Measurements from ENCODE around the gene HIC1. TPM values are rescaled to one million over a fixed set of nuclear protein-coding genes. Genes with fewer than 3 reads are reported as not detected.

HIC1 gene
- total and polyA plus RNA-seq, 4 donors = 0.44 to 4.8 (median 3.7) TPM

DNA sequence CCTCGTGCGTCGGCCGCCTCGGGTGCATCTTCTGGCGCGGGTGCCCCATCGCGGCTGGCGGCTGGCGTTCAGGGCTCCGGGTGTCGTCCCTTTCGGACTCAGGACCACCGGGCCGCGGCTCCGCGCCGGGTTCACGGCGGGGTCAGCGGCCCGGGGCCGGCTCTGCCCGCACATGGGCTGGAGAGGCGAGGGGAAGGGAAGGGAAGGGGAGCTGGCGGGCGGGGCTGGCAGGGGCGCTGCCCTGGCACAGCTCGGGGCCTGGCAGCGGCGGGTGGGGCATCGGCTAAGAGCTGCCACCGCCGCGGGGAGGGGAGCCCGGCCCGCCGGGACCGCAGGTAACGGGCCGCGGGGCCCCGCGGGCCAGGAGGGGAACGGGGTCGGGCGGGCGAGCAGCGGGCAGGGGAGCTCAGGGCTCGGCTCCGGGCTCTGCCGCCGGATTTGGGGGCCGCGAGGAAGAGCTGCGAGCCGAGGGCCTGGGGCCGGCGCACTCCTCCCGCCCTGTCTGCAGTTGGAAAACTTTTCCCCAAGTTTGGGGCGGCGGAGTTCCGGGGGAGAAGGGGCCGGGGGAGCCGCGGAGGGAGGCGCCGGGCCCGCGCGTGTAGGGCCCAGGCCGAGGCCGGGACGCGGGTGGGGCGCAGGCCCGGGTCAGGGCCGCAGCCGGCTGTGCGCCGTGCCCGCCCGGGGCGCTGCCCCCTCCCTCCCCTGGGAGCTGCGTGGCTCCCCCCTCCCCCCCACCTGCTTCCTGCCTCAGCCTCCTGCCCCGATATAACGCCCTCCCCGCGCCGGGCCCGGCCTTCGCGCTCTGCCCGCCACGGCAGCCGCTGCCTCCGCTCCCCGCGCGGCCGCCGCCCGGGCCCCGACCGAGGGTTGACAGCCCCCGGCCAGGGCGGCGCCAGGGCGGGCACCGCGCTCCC, 646 bp downstream of the HIC1 start:
- H3K27me3 ChIP-seq (ENCODE audit: control insufficient read depth in 4 of 4, insufficient read depth in 4 of 4, low read length in 3 of 4) = peaks cover 0 to 2% (median 0%) of the 10 kb centered on the region in 4 donors

DNA sequence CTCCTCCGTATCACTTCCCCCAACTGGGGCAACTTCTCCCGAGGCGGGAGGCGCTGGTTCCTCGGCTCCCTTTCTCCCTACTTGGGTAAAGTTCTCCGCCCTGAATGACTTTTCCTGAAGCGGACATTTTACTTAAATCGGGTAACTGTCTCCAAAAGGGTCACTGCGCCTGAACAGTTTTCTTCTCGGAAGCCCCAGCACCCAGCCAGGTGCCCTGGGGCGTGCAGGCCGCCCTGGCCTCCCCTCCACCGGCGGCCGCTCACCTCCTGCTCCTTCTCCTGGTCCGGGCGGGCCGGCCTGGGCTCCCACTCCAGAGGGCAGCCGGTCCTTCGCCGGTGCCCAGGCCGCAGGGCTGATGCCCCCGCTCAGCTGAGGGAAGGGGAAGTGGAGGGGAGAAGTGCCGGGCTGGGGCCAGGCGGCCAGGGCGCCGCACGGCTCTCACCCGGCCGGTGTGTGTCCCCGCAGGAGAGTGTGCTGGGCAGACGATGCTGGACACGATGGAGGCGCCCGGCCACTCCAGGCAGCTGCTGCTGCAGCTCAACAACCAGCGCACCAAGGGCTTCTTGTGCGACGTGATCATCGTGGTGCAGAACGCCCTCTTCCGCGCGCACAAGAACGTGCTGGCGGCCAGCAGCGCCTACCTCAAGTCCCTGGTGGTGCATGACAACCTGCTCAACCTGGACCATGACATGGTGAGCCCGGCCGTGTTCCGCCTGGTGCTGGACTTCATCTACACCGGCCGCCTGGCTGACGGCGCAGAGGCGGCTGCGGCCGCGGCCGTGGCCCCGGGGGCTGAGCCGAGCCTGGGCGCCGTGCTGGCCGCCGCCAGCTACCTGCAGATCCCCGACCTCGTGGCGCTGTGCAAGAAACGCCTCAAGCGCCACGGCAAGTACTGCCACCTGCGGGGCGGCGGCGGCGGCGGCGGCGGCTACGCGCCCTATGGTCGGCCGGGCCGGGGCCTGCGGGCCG, 1.6 kb downstream of the HIC1 start:
- Histone ChIP-seq H3K27ac (ENCODE audit: low read depth in 1 of 2, low read length in 2 of 2) (peak overlapping the region; percentile 64 to 75), H3K9ac (ENCODE audit: low read depth in 1 of 2, low read length in 2 of 2) (no peak overlapping the region), H3K4me3 (ENCODE audit: low read depth in 1 of 3, low read length in 3 of 3) (peak overlapping the region in 2 of 3 donors; percentile 19 to 64), H3K27me3 (ENCODE audit: control insufficient read depth in 4 of 4, insufficient read depth in 4 of 4, low read length in 3 of 4) (peaks cover 0 to 2% (median 0%) of the 10 kb centered on the region in 4 donors), H3K4me1 (ENCODE audit: control insufficient read depth in 4 of 4, insufficient read depth in 4 of 4, low read length in 3 of 4) (peaks cover 10 to 39% (median 27%) of the 10 kb centered on the region in 4 donors), H3K36me3 (ENCODE audit: control insufficient read depth in 4 of 4, insufficient read depth in 3 of 4, low read depth in 1 of 4, low read length in 3 of 4) (peaks cover 0 to 3% (median 0%) of the 10 kb centered on the region in 4 donors), H3K9me3 (ENCODE audit: control insufficient read depth in 4 of 4, low read length in 3 of 4) (no peaks in the 10 kb centered on the region)
- TF ChIP-seq, protein P1, sequence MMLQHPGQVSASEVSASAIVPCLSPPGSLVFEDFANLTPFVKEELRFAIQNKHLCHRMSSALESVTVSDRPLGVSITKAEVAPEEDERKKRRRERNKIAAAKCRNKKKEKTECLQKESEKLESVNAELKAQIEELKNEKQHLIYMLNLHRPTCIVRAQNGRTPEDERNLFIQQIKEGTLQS (IDR thresholded peaks at IDR 0.05) = no peak
- TF ChIP-seq, protein P2, sequence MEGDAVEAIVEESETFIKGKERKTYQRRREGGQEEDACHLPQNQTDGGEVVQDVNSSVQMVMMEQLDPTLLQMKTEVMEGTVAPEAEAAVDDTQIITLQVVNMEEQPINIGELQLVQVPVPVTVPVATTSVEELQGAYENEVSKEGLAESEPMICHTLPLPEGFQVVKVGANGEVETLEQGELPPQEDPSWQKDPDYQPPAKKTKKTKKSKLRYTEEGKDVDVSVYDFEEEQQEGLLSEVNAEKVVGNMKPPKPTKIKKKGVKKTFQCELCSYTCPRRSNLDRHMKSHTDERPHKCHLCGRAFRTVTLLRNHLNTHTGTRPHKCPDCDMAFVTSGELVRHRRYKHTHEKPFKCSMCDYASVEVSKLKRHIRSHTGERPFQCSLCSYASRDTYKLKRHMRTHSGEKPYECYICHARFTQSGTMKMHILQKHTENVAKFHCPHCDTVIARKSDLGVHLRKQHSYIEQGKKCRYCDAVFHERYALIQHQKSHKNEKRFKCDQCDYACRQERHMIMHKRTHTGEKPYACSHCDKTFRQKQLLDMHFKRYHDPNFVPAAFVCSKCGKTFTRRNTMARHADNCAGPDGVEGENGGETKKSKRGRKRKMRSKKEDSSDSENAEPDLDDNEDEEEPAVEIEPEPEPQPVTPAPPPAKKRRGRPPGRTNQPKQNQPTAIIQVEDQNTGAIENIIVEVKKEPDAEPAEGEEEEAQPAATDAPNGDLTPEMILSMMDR (IDR thresholded peaks at IDR 0.05; ENCODE audit: low read depth, low read length, missing input control) = no peak
- TF ChIP-seq SP1 (IDR thresholded peaks at IDR 0.05) (no peak), EGR1 (IDR thresholded peaks at IDR 0.05; ENCODE audit: low read depth in 2 of 2) (no peak), JUND (IDR thresholded peaks at IDR 0.05) (no peak), FOXA2 (IDR thresholded peaks at IDR 0.05) (no peak)
- TF ChIP-seq, protein P3, sequence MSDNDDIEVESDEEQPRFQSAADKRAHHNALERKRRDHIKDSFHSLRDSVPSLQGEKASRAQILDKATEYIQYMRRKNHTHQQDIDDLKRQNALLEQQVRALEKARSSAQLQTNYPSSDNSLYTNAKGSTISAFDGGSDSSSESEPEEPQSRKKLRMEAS (IDR thresholded peaks at IDR 0.05) = no peak
- DNase-seq (ENCODE audit: low spot score) = no peak
- WGBS = 22% methylated on average over 85 of the region's 85 CpGs

More for the DNA sequence above, 646 bp downstream of the HIC1 start:
- Histone ChIP-seq H3K36me3 (ENCODE audit: control insufficient read depth in 4 of 4, insufficient read depth in 3 of 4, low read depth in 1 of 4, low read length in 3 of 4) (peaks cover 0 to 3% (median 0%) of the 10 kb centered on the region in 4 donors), H3K9me3 (ENCODE audit: control insufficient read depth in 4 of 4, low read length in 3 of 4) (no peaks in the 10 kb centered on the region), H3K27ac (ENCODE audit: low read depth in 1 of 2, low read length in 2 of 2) (peak overlapping the region; percentile 73 to 82), H3K9ac (ENCODE audit: low read depth in 1 of 2, low read length in 2 of 2) (no peak overlapping the region), H3K4me1 (ENCODE audit: control insufficient read depth in 4 of 4, insufficient read depth in 4 of 4, low read length in 3 of 4) (peaks cover 10 to 41% (median 29%) of the 10 kb centered on the region in 4 donors), H3K4me3 (ENCODE audit: low read depth in 1 of 3, low read length in 3 of 3) (peak overlapping the region in 2 of 3 donors; percentile 37 to 64)
- DNase-seq (ENCODE audit: low spot score) = no peak
- WGBS = 8% methylated on average over 113 of the region's 113 CpGs
- TF ChIP-seq HNF4A (conservative IDR thresholded peaks at IDR 0.05) (no peak), JUND (IDR thresholded peaks at IDR 0.05) (no peak)

DNA sequence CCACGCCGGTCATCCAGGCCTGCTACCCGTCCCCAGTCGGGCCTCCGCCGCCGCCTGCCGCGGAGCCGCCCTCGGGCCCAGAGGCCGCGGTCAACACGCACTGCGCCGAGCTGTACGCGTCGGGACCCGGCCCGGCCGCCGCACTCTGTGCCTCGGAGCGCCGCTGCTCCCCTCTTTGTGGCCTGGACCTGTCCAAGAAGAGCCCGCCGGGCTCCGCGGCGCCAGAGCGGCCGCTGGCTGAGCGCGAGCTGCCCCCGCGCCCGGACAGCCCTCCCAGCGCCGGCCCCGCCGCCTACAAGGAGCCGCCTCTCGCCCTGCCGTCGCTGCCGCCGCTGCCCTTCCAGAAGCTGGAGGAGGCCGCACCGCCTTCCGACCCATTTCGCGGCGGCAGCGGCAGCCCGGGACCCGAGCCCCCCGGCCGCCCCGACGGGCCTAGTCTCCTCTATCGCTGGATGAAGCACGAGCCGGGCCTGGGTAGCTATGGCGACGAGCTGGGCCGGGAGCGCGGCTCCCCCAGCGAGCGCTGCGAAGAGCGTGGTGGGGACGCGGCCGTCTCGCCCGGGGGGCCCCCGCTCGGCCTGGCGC, 2.4 kb downstream of the HIC1 start:
- no peak for TF ChIP-seq NR2F2 (IDR thresholded peaks at IDR 0.05)
- peak overlapping the region in 1 of 3 donors; percentile 64 for H3K4me3 ChIP-seq (ENCODE audit: low read depth in 1 of 3, low read length in 3 of 3)
- H3K27ac ChIP-seq (ENCODE audit: low read depth in 1 of 2, low read length in 2 of 2) = no peak overlapping the region
- 21% methylated on average over 81 of the region's 81 CpGs for WGBS
- peaks cover 10 to 39% (median 27%) of the 10 kb centered on the region in 4 donors for H3K4me1 ChIP-seq (ENCODE audit: control insufficient read depth in 4 of 4, insufficient read depth in 4 of 4, low read length in 3 of 4)
- no peaks in the 10 kb centered on the region for H3K9me3 ChIP-seq (ENCODE audit: control insufficient read depth in 4 of 4, low read length in 3 of 4)
- peaks cover 0 to 3% (median 1%) of the 10 kb centered on the region in 4 donors for H3K36me3 ChIP-seq (ENCODE audit: control insufficient read depth in 4 of 4, insufficient read depth in 3 of 4, low read depth in 1 of 4, low read length in 3 of 4)
- no peak for DNase-seq (ENCODE audit: low spot score)
- H3K9ac ChIP-seq (ENCODE audit: low read depth in 1 of 2, low read length in 2 of 2) = no peak overlapping the region
- no peaks in the 10 kb centered on the region for H3K27me3 ChIP-seq (ENCODE audit: control insufficient read depth in 4 of 4, insufficient read depth in 4 of 4, low read length in 3 of 4)

All from liver (tissue), 9 donors.